KMS-11 (cell line): ENCODE data around the gene MCM9.

Source experiments
- H2AFZ ChIP-seq: fragments of 200-600 bp; sonication (generic); 2 replicates; pipeline ENCODE4 v1.6.1; 2016; ENCODE audit warnings: antibody characterized with exemption, mixed run types, low read depth
- H3K27ac ChIP-seq: fragments of 200-600 bp; sonication (generic); 2 replicates; pipeline ENCODE4 v1.6.1; 2016; ENCODE audit warnings: mild to moderate bottlenecking, mixed run types
- H3K27me3 ChIP-seq: fragments of 200-600 bp; sonication (generic); 2 replicates; pipeline ENCODE4 v1.6.1; 2017; ENCODE audit warnings: mild to moderate bottlenecking, low read depth, mixed run types, moderate library complexity; ENCODE audit not compliant: insufficient read depth
- H3K36me3 ChIP-seq: fragments of 200-600 bp; sonication (generic); 2 replicates; pipeline ENCODE4 v1.6.1; 2017; ENCODE audit warnings: mild to moderate bottlenecking, mixed run types; ENCODE audit not compliant: insufficient read depth
- H3K4me1 ChIP-seq: fragments of 200-600 bp; sonication (generic); 2 replicates; pipeline ENCODE4 v1.6.1; 2016; ENCODE audit warnings: mild to moderate bottlenecking, low read depth, mixed run types; ENCODE audit not compliant: poor library complexity, severe bottlenecking
- H3K4me2 ChIP-seq: fragments of 200-600 bp; sonication (generic); 2 replicates; pipeline ENCODE4 v1.7.0; 2016; ENCODE audit warnings: mild to moderate bottlenecking, mixed run types
- H3K4me3 ChIP-seq: fragments of 200-600 bp; sonication (generic); IDR thresholded peaks from 2 replicates; pipeline ENCODE4 v1.6.1; 2017; ENCODE audit warnings: low read depth, low read length, mixed read lengths; ENCODE audit not compliant: insufficient read depth
- H3K79me2 ChIP-seq: fragments of 200-600 bp; sonication (generic); 2 replicates; pipeline ENCODE4 v1.6.1; 2016; ENCODE audit warnings: low read depth, mixed run types; ENCODE audit not compliant: insufficient read depth
- H3K9ac ChIP-seq: fragments of 200-600 bp; sonication (generic); 2 replicates; pipeline ENCODE4 v1.6.1; 2016; ENCODE audit warnings: mild to moderate bottlenecking, mixed run types
- H4K20me1 ChIP-seq: fragments of 200-600 bp; sonication (generic); 2 replicates; pipeline ENCODE4 v1.6.1; 2016; ENCODE audit warnings: mild to moderate bottlenecking, mixed run types; ENCODE audit not compliant: insufficient read depth
- TF ChIP-seq, protein P1 (sequence below): fragments of 200-600 bp; sonication (generic); conservative IDR thresholded peaks from 2 replicates; pipeline ENCODE4 v1.6.1; 2017; ENCODE audit warnings: low read depth, mild to moderate bottlenecking, antibody characterized with exemption, low read length, moderate library complexity, mixed read lengths

The MCM9 gene

DNA sequence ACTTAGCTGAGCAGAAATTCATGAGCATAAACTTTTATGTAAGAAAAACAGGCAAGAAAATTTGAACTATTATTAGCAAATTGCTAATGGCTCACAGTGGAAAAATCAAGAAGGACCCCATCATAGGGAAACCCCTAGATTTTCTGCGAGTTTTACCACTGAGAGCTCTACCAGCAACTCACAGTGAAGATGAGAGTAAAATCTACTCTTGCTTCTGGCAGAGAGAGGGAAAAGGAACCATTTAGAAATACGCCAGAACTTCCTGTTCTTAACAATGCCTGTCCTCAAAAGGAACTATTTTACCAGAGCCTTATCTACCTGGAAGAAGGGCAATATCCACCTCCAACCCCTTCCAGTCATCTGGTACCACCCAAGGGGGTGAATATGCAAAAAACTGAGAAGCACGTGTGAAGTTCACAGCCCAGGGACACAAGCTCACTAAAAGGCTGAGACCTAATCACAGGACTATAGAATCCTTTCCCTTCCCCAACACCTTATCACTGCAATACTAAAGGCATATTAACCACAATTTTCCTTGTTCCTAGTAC lies 75.4 kb downstream of the MCM9 start:
- H3K27ac ChIP-seq: no peak overlapping the region
- no peak overlapping the region for H3K9ac ChIP-seq
- no peaks in the 10 kb centered on the region for H3K36me3 ChIP-seq
- TF ChIP-seq, protein P1, sequence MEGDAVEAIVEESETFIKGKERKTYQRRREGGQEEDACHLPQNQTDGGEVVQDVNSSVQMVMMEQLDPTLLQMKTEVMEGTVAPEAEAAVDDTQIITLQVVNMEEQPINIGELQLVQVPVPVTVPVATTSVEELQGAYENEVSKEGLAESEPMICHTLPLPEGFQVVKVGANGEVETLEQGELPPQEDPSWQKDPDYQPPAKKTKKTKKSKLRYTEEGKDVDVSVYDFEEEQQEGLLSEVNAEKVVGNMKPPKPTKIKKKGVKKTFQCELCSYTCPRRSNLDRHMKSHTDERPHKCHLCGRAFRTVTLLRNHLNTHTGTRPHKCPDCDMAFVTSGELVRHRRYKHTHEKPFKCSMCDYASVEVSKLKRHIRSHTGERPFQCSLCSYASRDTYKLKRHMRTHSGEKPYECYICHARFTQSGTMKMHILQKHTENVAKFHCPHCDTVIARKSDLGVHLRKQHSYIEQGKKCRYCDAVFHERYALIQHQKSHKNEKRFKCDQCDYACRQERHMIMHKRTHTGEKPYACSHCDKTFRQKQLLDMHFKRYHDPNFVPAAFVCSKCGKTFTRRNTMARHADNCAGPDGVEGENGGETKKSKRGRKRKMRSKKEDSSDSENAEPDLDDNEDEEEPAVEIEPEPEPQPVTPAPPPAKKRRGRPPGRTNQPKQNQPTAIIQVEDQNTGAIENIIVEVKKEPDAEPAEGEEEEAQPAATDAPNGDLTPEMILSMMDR: no peak
- no peak overlapping the region for H3K4me3 ChIP-seq
- no peaks in the 10 kb centered on the region for H3K79me2 ChIP-seq
- H3K4me2 ChIP-seq: no peak overlapping the region
- H2AFZ ChIP-seq: no peak overlapping the region
- no peaks in the 10 kb centered on the region for H4K20me1 ChIP-seq
- no peaks in the 10 kb centered on the region for H3K4me1 ChIP-seq
- no peaks in the 10 kb centered on the region for H3K27me3 ChIP-seq

DNA sequence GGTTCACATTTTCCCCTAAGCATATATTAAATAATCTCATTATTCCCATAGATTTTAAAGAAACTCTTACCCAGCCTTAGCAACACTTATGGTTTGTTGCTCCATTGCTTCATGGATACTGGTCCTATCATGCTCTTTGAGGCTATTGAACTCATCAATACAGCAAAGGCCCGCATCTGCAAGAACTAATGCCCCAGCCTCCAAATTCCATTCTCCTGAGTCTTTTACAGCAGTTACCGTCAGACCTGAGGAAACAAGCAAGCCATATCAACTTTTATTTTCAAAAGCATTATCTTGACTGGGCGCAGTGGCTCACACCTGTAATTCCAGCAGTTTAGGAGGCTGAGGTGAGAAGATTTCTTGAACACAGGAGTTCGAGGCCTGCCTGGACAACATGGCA lies 78.7 kb downstream of the MCM9 start:
- Histone ChIP-seq H3K27me3 (no peaks in the 10 kb centered on the region), H4K20me1 (no peaks in the 10 kb centered on the region), H3K36me3 (no peaks in the 10 kb centered on the region), H3K4me2 (no peak overlapping the region), H3K79me2 (no peaks in the 10 kb centered on the region), H3K4me3 (no peak overlapping the region), H2AFZ (no peak overlapping the region), H3K4me1 (no peaks in the 10 kb centered on the region), H3K27ac (no peak overlapping the region), H3K9ac (no peak overlapping the region)
- TF ChIP-seq, protein P1: no peak

DNA sequence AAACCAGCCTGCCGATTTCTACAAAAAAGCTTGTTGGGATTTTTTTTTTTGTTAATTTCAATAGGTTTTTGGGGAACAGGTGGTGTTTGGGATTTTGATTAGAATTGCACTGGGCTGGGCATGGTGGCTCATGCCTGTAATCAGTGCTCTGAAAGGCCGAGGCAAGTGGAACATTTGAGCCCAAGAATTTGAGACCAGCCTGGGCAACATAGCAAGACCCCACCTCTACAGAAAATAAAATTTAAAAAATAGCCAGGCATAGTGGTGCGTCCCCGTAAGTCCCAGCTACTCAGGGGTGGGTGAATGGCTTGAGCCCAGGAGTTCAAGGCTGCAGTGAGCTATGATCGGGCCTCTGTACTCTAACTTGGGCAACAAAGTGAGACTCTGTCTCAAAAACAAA lies 81.6 kb downstream of the MCM9 start:
- no peaks in the 10 kb centered on the region for H3K79me2 ChIP-seq

DNA sequence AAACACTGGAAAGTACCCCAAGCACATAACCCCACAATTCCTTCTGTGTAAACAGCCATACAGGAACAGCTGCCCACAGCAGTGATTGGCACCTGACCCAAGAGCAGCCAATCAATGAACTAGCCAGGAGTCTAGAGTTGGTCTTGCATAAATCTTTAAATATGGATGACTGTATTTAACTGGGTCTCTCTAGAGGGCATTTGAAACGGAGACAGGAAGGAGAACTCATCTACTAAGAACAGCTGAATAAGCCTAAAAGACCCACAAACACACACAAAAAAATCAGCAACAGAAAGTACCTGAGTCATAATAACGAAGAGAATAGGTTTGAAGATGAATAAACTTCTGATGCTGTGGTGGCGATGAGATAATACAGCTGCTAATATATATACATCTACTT lies 90.0 kb downstream of the MCM9 start:
- H3K79me2 ChIP-seq: no peaks in the 10 kb centered on the region
- H4K20me1 ChIP-seq: no peaks in the 10 kb centered on the region
- no peaks in the 10 kb centered on the region for H3K4me1 ChIP-seq
- H3K27ac ChIP-seq: no peak overlapping the region
- H3K27me3 ChIP-seq: no peaks in the 10 kb centered on the region
- H3K4me3 ChIP-seq: no peak overlapping the region
- no peaks in the 10 kb centered on the region for H3K36me3 ChIP-seq
- H2AFZ ChIP-seq: no peak overlapping the region
- no peak overlapping the region for H3K9ac ChIP-seq
- H3K4me2 ChIP-seq: no peak overlapping the region
- TF ChIP-seq, protein P1: no peak

More for the DNA sequence above, 81.6 kb downstream of the MCM9 start:
- Histone ChIP-seq H3K36me3 (no peaks in the 10 kb centered on the region), H3K27ac (no peak overlapping the region), H3K4me2 (no peak overlapping the region), H3K4me3 (no peak overlapping the region), H3K27me3 (no peaks in the 10 kb centered on the region), H4K20me1 (no peaks in the 10 kb centered on the region), H3K4me1 (no peaks in the 10 kb centered on the region), H2AFZ (no peak overlapping the region), H3K9ac (no peak overlapping the region)
- TF ChIP-seq, protein P1: no peak
